Fibroblast of upper back skin (primary cell): Measurements from ENCODE around the gene HNRNPK.

Source experiments
- DNase-seq: peaks from one replicate; pipeline ENCODE4 v3.0.0-alpha.2; 2013

HNRNPK gene

DNA sequence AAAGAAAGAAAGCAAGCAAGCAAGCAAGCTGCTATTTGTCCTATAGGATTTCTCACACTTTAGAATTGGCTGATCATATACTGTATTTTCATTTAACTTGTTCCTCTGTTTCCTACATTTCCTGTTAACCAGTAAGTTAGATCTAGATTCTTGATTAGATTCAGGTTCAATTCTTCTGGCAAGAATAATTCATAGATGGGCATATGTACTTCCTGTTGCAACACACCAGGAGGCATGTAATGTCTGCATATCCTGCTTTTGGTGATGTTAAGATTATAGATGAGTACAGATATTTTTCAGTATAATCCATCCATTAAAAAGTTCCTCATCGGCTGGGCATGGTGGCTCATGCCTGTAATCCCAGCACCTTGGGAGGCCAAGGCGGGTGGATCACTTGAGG lies 48.0 kb downstream of the HNRNPK start:
- no peak for DNase-seq

DNA sequence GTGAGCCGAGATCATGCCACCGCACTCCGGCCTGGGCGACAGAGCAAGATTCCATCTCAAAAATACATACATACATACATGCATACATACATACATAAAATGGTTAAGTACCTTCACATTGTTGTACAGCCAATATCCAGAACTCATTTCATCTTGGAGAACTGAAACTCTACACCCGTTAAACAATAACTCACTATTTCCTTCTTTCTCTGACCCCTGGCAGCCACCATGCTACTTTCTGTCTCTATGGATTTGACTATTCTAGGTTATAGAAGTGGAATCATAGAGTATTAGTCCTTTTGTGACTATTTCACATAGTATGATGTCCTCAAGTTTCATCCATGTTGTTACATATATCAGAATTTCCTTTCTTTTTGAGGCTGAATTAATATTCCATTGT lies 49.1 kb downstream of the HNRNPK start:
- no peak for DNase-seq

DNA sequence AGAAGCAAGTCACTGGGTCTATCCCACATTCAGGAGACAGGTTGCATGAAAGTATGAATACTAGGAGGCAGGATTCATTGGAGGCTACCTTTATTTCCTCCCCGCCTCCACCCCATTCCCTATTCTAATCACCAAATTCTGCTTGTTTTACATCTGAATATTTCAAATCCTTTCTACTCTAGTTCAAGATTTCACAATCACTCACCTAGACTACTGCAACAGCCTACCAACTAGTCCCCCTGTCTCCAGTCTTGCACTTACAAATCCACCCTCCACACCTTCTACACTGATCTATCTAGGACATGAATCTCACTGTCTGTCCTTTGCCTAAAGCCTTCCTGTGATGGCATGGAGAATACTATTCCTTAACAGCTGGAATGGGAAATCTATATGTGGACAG lies 52.4 kb downstream of the HNRNPK start:
- DNase-seq: no peak

- peak; percentile 97 for DNase-seq
Observed at GRCh38 chr9:83920927-83921707, 58.9 kb downstream of the HNRNPK start, which contains the start of gene KIF27. Gene KIF27, minus strand, starts transcription at chr9:83921432. Its CDS starts 5,841 bp downstream, at chr9:83915591.

DNA sequence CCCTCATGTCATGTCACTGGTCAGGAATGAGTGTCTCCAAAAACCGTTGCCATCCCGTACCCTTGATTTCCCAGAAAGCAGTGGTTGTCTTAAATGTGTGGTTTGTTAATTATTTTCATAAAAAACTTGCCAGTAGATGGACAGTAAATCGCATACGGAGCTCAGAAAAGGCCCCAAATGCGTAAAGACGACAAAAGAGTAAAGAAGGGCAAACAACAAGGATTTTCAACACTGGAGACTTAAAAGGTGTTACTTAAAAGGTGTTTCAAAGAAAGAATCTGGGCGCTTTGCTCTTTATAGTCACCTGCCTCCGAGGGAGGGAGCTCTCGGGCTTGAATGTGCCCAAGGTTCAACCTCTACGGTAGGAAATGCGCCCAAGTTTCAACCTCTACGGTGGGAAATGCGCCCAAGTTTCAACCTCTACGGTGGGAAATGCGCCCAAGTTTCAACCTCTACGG lies 59.5 kb downstream of the HNRNPK start:
- DNase-seq: no peak

DNA sequence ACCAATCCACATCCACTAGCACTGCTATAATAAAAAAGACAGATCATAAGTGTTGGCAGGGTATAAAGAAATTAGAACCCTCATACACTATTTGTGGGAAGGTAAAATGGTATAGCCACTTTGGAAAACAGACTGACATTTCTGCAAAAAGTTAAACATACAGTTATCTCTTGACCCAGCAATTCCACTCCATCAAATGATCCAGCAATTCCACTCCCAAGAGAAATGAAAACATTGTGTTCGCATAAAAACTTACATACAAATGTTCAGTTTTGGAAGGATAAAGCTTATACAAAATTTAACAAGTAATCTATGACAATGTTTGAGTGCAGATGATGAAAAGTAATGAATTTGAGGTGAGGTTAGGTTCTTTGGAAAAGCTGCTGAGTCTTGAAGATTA lies 60.9 kb downstream of the HNRNPK start:
- DNase-seq: no peak
